Forelimb muscle (tissue), 1 donor: ENCODE measurements around the gene PDE6B. TPM values are rescaled to one million over a fixed set of nuclear protein-coding genes. Genes with fewer than 3 reads are reported as not detected.
"Not testable (repeated sequence)": the region's sequence is repeated elsewhere in the genome, so short reads cannot be mapped to it uniquely, and the experiment has no call there.

Source experiments
- DNase-seq: peaks from one replicate; pipeline ENCODE4 v3.0.0-alpha.2; 2013; ENCODE audit warnings: low read depth
- polyA plus RNA-seq: library from polyadenylated mRNA; unstranded; fragments of 120-200 nt; gene quantifications from one replicate; pipeline ENCODE4 v1.2.1, GENCODE V29; 2013; ENCODE audit not compliant: insufficient read length

Gene PDE6B
- polyA plus RNA-seq, 1 donor, result 16.1 TPM

GRCh38 chr4:669806-670559 lies 44.6 kb downstream of the PDE6B start:
- DNase-seq, result not testable (repeated sequence)

- no peak for DNase-seq
These were observed 46.4 kb downstream of the PDE6B start for GRCh38 chr4:671769-672168.

- DNase-seq, result no peak
These were observed 48.1 kb downstream of the PDE6B start for GRCh38 chr4:673349-674091.

- DNase-seq, result peak; percentile 96
These were observed 49.0 kb downstream of the PDE6B start, which contains the start of the genes ATP5ME and MYL5 for GRCh38 chr4:674172-675035. TSS of gene ATP5ME (minus strand) at chr4:674276. CDS start at chr4:674247, 29 bp downstream. TSS of gene MYL5 (plus strand) at chr4:674542. CDS start at chr4:678027, 3,485 bp downstream.

GRCh38 chr4:675036-675882 lies 49.9 kb downstream of the PDE6B start:
- no peak for DNase-seq

GRCh38 chr4:675980-676870 lies 50.9 kb downstream of the PDE6B start:
- no peak for DNase-seq

GRCh38 chr4:676871-677235 lies 51.5 kb downstream of the PDE6B start:
- DNase-seq, result no peak

- DNase-seq, result no peak
These were observed 52.3 kb downstream of the PDE6B start for GRCh38 chr4:677431-678293.

GRCh38 chr4:678331-679103 lies 53.1 kb downstream of the PDE6B start:
- DNase-seq, result no peak

GRCh38 chr4:679104-679481 lies 53.7 kb downstream of the PDE6B start:
- no peak for DNase-seq

- DNase-seq, result no peak
These were observed 54.3 kb downstream of the PDE6B start for GRCh38 chr4:679629-680028.

- no peak for DNase-seq
These were observed 54.7 kb downstream of the PDE6B start for GRCh38 chr4:680091-680490.

- DNase-seq, result no peak
These were observed 55.2 kb downstream of the PDE6B start for GRCh38 chr4:680551-680927.

GRCh38 chr4:680928-681645 lies 55.7 kb downstream of the PDE6B start:
- DNase-seq, result no peak

GRCh38 chr4:681736-682451 lies 56.5 kb downstream of the PDE6B start:
- no peak for DNase-seq

GRCh38 chr4:682490-683172 lies 57.3 kb downstream of the PDE6B start:
- no peak for DNase-seq
